Eye (tissue), 1 donor: ENCODE measurements around the gene STT3B.
A peak's percentile ranks its signal among the peaks of the same experiment; 100 is the strongest.

Source experiments
- DNase-seq: peaks from one replicate; pipeline ENCODE4 v3.0.0-alpha.2; 2015

The STT3B gene

DNA sequence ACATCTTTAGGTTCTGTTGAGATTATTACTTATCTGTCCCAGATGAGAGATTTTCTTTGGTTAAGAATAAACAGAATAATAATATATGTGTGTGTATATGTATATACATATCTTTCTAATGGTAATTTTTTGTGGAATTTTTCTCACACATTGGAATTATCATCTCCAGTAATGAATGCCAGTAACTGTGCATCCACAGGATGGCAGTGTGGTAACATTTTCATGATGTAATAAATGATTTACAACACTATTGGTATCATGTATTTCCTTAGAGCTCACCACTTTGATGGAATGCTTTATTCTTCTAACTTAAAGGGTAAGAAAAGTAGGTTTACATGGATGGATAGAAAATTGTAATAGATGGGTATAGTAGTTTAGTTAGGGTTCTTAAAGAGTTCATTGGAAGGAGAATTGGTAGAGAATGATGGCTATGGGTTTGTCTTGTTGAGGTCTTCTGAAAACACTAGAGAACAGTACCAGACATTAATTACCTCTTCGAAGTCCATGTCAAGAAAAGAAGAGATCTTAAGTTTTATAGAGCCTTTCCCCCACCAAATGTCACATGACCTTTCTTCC, 78.1 kb downstream of the STT3B start:
- peak; percentile 41 for DNase-seq

DNA sequence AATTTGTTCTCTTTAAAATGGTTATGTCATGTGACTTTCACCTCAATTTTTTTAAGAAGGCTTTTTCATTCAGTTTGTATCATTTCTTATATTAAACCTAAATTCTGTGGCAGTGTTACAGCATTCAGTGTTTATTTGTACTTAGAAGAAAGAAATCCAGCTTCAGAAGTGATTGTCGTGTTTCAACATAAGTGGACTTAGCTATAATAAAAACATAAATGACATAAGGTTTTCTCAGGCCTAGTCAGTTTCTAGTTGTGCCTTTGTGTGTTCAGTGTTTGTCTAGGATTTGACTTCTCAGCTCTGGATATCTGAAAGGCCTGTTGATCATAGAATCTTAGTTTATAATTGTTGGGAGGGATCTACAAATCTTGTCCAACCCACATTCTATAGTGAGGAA, 80.5 kb downstream of the STT3B start:
- DNase-seq, result no peak

- DNase-seq, result no peak
Measured at GRCh38 chr3:31613654-31614053, 80.9 kb downstream of the STT3B start.

DNA sequence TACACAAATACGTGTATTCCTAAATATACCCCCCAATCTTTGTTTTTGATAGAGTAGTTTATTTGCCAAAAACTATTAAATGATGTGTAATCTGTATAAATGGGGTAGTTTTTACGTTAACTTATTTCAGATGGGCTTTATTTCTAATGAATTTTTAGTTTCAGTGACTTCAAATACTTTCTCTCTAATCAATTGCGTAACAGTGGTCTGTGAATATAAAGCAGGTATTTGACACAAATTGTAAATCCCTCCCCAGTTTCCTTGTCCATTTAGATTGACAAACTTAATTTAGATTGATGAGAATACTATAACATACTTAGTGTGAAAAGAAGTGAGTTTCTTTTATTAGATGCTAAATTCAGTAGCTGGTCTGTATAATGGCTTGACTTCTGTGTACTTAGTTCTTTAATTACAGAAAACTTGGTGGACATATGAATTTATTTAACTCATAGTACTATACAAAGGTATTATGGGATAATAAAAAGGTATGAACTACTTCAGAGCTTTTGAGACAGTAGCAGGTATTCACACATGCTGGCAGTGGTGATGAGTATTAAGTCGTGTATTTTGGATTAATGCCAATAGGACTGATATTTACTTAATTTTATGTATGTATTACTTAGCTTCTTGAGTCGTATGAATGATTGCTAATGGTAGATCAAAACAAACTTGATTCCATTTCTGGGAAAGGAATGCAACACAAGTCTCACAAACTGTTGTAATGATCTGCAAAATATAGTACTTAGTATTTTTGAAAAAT, 81.6 kb downstream of the STT3B start:
- no peak for DNase-seq

GRCh38 chr3:31615071-31615875, 82.5 kb downstream of the STT3B start:
- no peak for DNase-seq

DNA sequence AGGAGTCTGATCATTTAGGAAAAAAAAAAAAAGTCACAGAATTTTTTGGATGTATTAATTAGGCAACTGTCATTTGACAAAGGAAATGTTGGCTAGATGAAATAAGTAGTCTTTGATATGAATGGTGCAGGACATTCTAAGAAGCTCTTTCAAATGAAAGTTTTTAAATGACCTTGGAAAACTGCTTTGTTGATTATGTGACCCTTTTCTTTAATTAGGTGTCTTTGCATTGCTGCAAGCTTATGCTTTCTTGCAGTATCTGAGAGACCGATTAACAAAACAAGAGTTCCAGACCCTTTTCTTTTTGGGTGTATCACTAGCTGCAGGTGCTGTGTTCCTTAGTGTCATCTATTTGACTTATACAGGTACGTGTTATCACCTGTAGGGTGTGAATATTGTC, 84.0 kb downstream of the STT3B start:
- no peak for DNase-seq

- no peak for DNase-seq
Measured at GRCh38 chr3:31620656-31621055, 87.9 kb downstream of the STT3B start.

DNA sequence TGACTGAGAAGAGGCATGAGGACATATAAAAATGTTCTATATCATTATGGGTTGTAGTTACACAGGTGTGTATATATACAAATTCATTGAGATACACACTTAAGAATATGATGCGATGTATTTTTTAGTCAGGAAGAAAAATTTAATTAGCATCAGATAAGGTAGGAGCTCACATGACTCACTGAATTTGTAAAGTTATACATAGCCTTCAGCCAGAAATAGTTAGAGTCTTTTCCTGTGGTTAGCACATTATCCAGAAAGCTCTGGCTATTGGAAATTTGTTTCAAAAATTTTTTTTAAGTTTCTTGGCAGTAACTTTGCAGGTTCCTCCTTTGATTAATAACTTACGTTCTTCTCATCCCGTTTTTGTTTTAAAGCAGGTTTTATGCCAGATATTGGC, 88.6 kb downstream of the STT3B start:
- no peak for DNase-seq

- DNase-seq, result no peak
Measured at GRCh38 chr3:31622636-31623288, 90.0 kb downstream of the STT3B start.

DNA sequence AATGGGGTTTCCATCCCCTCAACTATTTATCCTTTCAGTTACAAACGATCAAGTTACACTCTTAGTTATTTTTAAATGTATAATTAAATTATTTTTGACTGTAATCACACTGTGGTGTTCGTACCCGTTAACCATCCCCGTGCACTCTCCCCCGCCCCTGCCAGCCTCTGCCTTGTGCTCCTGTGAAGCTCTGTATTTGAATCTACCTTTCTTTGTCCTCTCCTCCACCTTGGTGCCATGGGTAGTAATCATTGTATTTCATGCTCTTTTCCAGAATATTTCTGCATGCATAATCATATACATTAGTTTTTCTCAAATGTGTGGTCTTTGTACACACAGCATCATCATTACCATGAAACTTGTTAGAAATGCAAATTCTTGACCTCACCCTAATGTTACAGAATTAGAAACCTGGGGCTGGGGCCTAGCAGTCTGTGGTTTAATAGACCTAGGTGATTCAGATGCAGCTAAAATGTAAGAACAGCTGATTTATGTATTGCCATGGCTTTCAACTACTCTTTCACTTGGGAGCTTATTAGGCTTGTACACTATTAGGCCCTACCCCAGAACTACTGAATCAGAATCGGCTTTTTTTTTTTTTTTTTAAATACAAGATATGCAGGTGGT, 91.5 kb downstream of the STT3B start:
- DNase-seq, result no peak

DNA sequence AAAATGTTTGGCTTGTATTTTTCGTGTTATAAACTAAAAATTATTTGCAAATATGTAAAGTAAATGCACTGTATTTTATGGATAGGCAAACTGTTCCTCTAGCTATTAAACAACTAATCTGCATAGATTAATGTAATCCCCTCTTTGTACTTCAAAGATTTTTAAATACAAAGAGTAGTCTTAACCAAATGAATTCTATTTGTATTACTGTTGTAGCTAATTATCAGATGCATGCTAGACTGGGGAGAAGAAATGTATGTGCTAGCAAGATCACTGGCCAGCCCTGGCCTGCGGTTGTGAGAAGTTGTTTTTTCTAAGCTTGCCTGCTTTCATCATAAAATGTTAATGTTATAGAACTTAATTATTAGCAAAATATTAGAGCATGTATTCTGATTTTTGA, 92.6 kb downstream of the STT3B start:
- no peak for DNase-seq

DNA sequence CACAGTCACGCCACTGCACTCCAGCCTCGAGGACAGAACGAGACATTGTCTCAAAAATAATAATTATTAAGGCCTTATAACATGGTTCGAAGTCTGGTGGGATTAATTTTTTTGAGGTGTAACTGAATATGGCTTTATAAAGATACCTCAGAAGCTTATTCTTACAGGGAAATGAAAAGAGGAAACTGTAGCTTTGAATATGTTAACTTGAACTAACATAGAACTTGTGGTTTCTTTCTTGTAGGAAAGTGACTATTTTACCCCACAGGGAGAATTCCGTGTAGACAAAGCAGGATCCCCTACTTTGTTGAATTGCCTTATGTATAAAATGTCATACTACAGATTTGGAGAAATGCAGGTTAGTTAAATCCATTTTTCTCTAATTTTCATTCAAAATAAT, 96.3 kb downstream of the STT3B start:
- DNase-seq, result no peak

DNA sequence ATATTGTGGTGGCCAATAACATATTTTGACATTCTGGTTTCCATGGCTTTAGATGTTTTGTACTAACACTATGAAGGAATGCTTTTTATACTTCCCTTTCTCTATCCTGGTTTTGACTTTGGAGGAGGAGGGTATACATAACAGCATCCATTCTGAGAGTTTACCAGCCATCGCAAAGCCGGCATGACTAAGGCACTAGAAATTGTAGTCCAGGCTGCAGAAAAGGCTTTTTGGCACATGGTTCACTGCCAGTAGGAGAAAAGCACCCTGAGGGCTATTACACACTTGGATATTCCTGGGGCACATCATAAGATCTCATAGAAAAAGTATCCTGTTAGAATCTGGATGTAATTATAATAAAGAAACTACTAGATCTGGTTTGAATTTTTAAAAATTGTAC, 101.8 kb downstream of the STT3B start:
- peak; percentile 10 for DNase-seq

- DNase-seq, result no peak
Measured at GRCh38 chr3:31635545-31635944, 102.8 kb downstream of the STT3B start.

- no peak for DNase-seq
Measured at GRCh38 chr3:31636049-31636448, 103.3 kb downstream of the STT3B start.

DNA sequence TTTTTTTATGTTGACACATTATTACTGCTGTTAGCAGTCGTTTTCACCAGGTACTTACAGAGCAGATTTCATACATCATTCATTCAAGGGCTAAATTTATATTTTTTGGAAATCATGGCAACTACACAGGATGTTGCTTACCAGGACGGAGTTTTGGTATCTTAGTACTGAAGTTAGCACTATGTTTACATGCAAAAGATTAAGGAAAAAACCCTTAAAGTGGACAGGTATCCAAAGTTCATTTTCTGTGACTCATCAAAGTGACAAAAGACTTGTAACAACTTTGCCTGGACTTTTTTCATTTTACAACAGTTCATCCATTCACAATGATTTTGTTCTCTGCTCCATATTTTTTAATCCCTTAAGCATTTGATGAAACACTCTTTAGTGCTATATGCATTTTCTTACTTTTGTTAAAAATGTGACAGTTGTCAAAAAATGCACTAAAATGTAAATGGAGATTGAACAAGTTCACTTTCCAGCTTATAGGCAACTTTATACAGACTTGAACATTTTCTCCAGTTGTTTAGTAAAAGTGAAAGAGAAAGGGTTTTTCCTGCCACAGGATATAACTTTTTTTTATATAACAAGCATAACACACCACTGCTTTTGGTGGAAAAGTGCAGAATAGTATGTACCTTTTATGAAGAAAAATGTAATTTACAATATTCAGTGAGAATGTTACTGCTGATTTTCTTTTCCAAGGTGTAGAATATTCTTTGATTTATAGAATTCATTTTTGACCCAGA, 104.1 kb downstream of the STT3B start:
- DNase-seq, result no peak

- no peak for DNase-seq
Measured at GRCh38 chr3:31639828-31640227, 107.1 kb downstream of the STT3B start.

GRCh38 chr3:31645256-31645655, 112.5 kb downstream of the STT3B start:
- DNase-seq, result no peak

DNA sequence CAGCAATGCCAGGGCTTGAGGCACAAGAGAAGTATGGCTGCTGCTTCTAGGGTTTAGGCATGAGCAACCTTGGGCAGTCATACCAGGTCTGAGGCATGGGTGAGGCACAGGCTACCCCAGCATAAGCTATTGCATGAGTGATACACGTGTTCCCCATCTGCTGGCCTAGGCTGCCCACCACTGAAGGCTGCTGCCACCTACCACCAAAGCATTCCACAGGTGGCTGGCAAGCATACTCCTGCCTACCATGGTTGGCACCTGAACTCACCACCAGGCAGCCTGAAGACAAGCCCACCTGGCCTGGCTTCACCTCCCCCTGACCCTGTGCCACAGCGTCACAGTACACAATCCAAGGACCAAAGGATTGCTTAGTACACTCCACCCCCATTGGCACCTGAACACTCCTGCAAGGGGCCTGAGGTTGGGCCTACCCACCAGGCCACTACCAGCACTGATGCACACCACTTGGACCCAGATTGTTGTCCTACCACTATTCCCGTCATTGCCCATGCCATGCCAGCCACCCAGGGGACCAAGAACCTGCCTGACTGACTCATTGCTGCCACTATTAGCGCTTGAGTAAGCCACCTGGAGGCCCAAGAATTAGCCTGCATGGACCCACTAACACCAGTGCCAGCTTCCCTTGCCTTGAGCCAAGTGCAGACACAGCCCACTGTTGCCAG, 115.7 kb downstream of the STT3B start:
- no peak for DNase-seq

GRCh38 chr3:31652296-31652695, 119.6 kb downstream of the STT3B start:
- DNase-seq, result no peak

GRCh38 chr3:31653464-31653863, 120.7 kb downstream of the STT3B start:
- DNase-seq, result no peak

GRCh38 chr3:31654998-31655397, 122.3 kb downstream of the STT3B start:
- no peak for DNase-seq
